ENCODE data around the gene MCM10.

DNA sequence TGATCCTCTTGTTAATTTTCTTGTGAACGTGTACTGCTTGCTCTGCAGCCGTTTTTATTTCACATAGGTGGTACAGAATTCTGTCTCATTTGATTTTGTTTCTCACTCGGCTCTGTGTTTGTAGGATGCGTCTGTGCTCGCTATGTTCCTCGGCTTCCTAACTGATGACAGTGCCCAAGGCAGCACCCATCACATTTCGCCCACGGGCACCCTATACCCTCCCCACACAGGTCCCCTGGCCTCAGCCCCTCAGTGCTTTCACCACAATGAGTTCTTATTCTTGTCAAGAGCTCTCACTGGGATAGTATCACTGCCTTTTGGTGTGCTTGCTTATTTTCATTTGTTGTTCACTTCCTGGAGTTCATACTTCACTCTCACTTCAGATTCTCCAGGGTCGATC lies 44.7 kb downstream of the MCM10 start:
- TF ChIP-seq EP300 (IDR thresholded peaks at IDR 0.05) (no peak), POLR2AphosphoS5 (IDR thresholded peaks at IDR 0.05) (no peak)
- TF ChIP-seq, protein P1, sequence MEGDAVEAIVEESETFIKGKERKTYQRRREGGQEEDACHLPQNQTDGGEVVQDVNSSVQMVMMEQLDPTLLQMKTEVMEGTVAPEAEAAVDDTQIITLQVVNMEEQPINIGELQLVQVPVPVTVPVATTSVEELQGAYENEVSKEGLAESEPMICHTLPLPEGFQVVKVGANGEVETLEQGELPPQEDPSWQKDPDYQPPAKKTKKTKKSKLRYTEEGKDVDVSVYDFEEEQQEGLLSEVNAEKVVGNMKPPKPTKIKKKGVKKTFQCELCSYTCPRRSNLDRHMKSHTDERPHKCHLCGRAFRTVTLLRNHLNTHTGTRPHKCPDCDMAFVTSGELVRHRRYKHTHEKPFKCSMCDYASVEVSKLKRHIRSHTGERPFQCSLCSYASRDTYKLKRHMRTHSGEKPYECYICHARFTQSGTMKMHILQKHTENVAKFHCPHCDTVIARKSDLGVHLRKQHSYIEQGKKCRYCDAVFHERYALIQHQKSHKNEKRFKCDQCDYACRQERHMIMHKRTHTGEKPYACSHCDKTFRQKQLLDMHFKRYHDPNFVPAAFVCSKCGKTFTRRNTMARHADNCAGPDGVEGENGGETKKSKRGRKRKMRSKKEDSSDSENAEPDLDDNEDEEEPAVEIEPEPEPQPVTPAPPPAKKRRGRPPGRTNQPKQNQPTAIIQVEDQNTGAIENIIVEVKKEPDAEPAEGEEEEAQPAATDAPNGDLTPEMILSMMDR (IDR thresholded peaks at IDR 0.05), result no peak
